H1 (cell line): ENCODE results near the gene RBM4. TPM values are rescaled to one million over a fixed set of nuclear protein-coding genes. Genes with fewer than 3 reads are reported as not detected.

Experiments used
- CTCF ChIA-PET: fragments of 300-600 bp; sonication (Branson Sonifier 250); formaldehyde crosslinking; loops from one replicate; lab custom pipeline; 2021; ENCODE audit not compliant: partially characterized antibody; lab: Charles Lee
- POLR2A ChIA-PET: fragments of 300-600 bp; sonication (Branson Sonifier 250); formaldehyde crosslinking; loops from one replicate; lab custom pipeline; 2021; ENCODE audit warnings: inconsistent platforms; ENCODE audit not compliant: partially characterized antibody; lab: Charles Lee
- DNase-seq, 2 experiments: peaks; one replicate each; pipeline versions ENCODE4 v3.0.0 to v3.0.0-alpha.2; 2010 to 2022; ENCODE audit warnings: low spot score in 2 of 2, low read depth in 1 of 2, mixed read lengths in 1 of 2
- FAIRE-seq: peaks from 2 replicates; lab custom pipeline; 2011; peaks lifted over from hg19 to GRCh38; lab: Jason Lieb, UNC
- H2AFZ ChIP-seq: 2 replicates; pipeline ENCODE4 v1.8.1; 2012; ENCODE audit warnings: low read length, inconsistent platforms
- H2AK5ac ChIP-seq: 2 replicates; pipeline ENCODE4 v1.6.1; 2013; ENCODE audit warnings: low read depth, low read length
- H2BK120ac ChIP-seq: replicated peaks from 2 replicates; pipeline ENCODE3; 2013; ENCODE audit warnings: low read depth, low read length, inconsistent platforms
- H2BK12ac ChIP-seq: 2 replicates; pipeline ENCODE4 v1.6.1; 2013; ENCODE audit warnings: low read depth, low read length
- H2BK15ac ChIP-seq: 2 replicates; pipeline ENCODE4 v1.6.1; 2013; ENCODE audit warnings: low read length
- H2BK20ac ChIP-seq: 2 replicates; pipeline ENCODE4 v1.6.1; 2013; ENCODE audit warnings: low read length
- H2BK5ac ChIP-seq: 2 replicates; pipeline ENCODE4 v1.6.1; 2013; ENCODE audit warnings: low read depth, low read length
- H3K14ac ChIP-seq: 2 replicates; pipeline ENCODE4 v1.6.1; 2013; ENCODE audit warnings: inconsistent platforms; ENCODE audit not compliant: insufficient read length
- H3K18ac ChIP-seq: 2 replicates; pipeline ENCODE4 v1.6.1; 2013; ENCODE audit warnings: low read length; ENCODE audit errors: extremely low read depth
- H3K23ac ChIP-seq: 2 replicates; pipeline ENCODE4 v1.6.1; 2013; ENCODE audit warnings: inconsistent platforms; ENCODE audit not compliant: insufficient read length
- H3K23me2 ChIP-seq: 2 replicates; pipeline ENCODE4 v1.6.1; 2013; ENCODE audit warnings: low read depth, low read length
- H3K27ac ChIP-seq: 2 replicates; pipeline ENCODE4 v1.6.1; 2011; ENCODE audit warnings: low read depth, low read length, inconsistent platforms
- H3K27me3 ChIP-seq, 4 experiments: replicated peaks in 1 of 4; 1 replicate in 1 of 4; 2 replicates in 3 of 4; pipeline versions ENCODE4 v1.6.1 to v1.8.1; 2011 to 2013; ENCODE audit warnings: low read length in 3 of 4, mild to moderate bottlenecking in 3 of 4, inconsistent platforms in 2 of 4, mixed read lengths in 2 of 4, moderate library complexity in 1 of 4; ENCODE audit not compliant: control insufficient read depth in 3 of 4, insufficient read depth in 3 of 4; ENCODE audit errors: extremely low read depth in 1 of 4
- H3K36me3 ChIP-seq, 4 experiments: 2 replicates each; pipeline versions ENCODE4 v1.6.1 to v1.8.1; 2011 to 2013; ENCODE audit warnings: mild to moderate bottlenecking in 4 of 4, low read length in 3 of 4, moderate library complexity in 2 of 4, control low read depth in 1 of 4, inconsistent platforms in 1 of 4; ENCODE audit not compliant: insufficient read depth in 4 of 4, control insufficient read depth in 2 of 4
- H3K4ac ChIP-seq: replicated peaks from 2 replicates; pipeline ENCODE3; 2013; ENCODE audit warnings: low read length, low read depth, mixed read lengths, inconsistent platforms; ENCODE audit not compliant: insufficient read length
- H3K4me1 ChIP-seq, 4 experiments: replicated peaks in 1 of 4; 1 replicate in 1 of 4; 2 replicates in 3 of 4; pipeline versions ENCODE4 v1.6.1 to v1.8.1; 2011 to 2013; ENCODE audit warnings: low read length in 3 of 4, inconsistent platforms in 2 of 4, mixed read lengths in 1 of 4; ENCODE audit not compliant: insufficient read depth in 4 of 4, control insufficient read depth in 3 of 4
- H3K4me2 ChIP-seq, 2 experiments: 2 replicates each; pipeline versions ENCODE4 v1.6.1 to v1.8.1; 2011 to 2013; ENCODE audit warnings: low read depth in 2 of 2, low read length in 2 of 2, control low read depth in 1 of 2, inconsistent platforms in 1 of 2, mild to moderate bottlenecking in 1 of 2; ENCODE audit not compliant: insufficient read depth in 1 of 2
- H3K4me3 ChIP-seq, 4 experiments: fragments of 200-600, 300-600 bp in 1 of 4; sonication (generic), shearing (Covaris generic), sonication (Bioruptor Twin) in 1 of 4; 2 replicates each; pipeline versions ENCODE4 v1.5.1 to v1.8.1; 2011 to 2016; ENCODE audit warnings: low read length in 4 of 4, low read depth in 3 of 4, control low read depth in 2 of 4, inconsistent platforms in 2 of 4, mild to moderate bottlenecking in 2 of 4, mixed read lengths in 1 of 4, moderate library complexity in 1 of 4; ENCODE audit not compliant: insufficient read depth in 2 of 4; ENCODE audit errors: extremely low read depth in 1 of 4
- H3K56ac ChIP-seq: replicated peaks from 2 replicates; pipeline ENCODE3; 2013; ENCODE audit warnings: low read depth, mild to moderate bottlenecking, mixed read lengths, low read length, inconsistent platforms; ENCODE audit not compliant: insufficient read length
- H3K79me1 ChIP-seq: 2 replicates; pipeline ENCODE4 v1.6.1; 2013; ENCODE audit warnings: low read depth, low read length, control low read depth
- H3K79me2 ChIP-seq, 2 experiments: 2 replicates each; pipeline versions ENCODE4 v1.6.1 to v1.8.1; 2012 to 2013; ENCODE audit warnings: low read length in 2 of 2, mild to moderate bottlenecking in 2 of 2, inconsistent platforms in 1 of 2; ENCODE audit not compliant: insufficient read depth in 2 of 2, control insufficient read depth in 1 of 2
- H3K9ac ChIP-seq, 4 experiments: replicated peaks in 1 of 4; 1 replicate in 1 of 4; 2 replicates in 3 of 4; pipeline versions ENCODE4 v1.6.1 to v1.8.1; 2011 to 2013; ENCODE audit warnings: low read depth in 3 of 4, low read length in 3 of 4, control low read depth in 2 of 4, mild to moderate bottlenecking in 2 of 4, moderate library complexity in 2 of 4, inconsistent platforms in 1 of 4; ENCODE audit errors: extremely low read depth in 1 of 4
- H3K9me3 ChIP-seq, 2 experiments: 2 replicates each; pipeline versions ENCODE4 v1.6.1 to v1.8.1; 2012 to 2013; ENCODE audit warnings: mild to moderate bottlenecking in 2 of 2, moderate library complexity in 2 of 2, control low read depth in 1 of 2, inconsistent platforms in 1 of 2, low read depth in 1 of 2, low read length in 1 of 2, mixed read lengths in 1 of 2; ENCODE audit not compliant: insufficient read depth in 2 of 2
- H4K20me1 ChIP-seq, 2 experiments: replicated peaks in 1 of 2; 2 replicates each; pipeline versions ENCODE3 to v1.8.1; 2011 to 2013; ENCODE audit warnings: inconsistent platforms in 2 of 2, low read length in 2 of 2, mild to moderate bottlenecking in 1 of 2; ENCODE audit not compliant: insufficient read depth in 2 of 2, control insufficient read depth in 1 of 2
- H4K5ac ChIP-seq: 2 replicates; pipeline ENCODE4 v1.6.1; 2013; ENCODE audit warnings: low read length, low read depth, mixed read lengths, inconsistent platforms; ENCODE audit not compliant: insufficient read length
- H4K8ac ChIP-seq: 2 replicates; pipeline ENCODE4 v1.8.0; 2013; ENCODE audit warnings: mild to moderate bottlenecking, moderate library complexity, low read length, inconsistent platforms; ENCODE audit not compliant: insufficient read depth; ENCODE audit errors: extremely low read depth
- H4K91ac ChIP-seq: replicated peaks from 2 replicates; pipeline ENCODE3; 2013; ENCODE audit warnings: low read length, mixed read lengths, inconsistent platforms; ENCODE audit not compliant: insufficient read length
- BRCA1 ChIP-seq: IDR thresholded peaks from 2 replicates; pipeline ENCODE4 v1.6.1; 2012; ENCODE audit warnings: low read depth, low read length, improper control_type of control experiment
- MAFK ChIP-seq: IDR thresholded peaks from 2 replicates; pipeline ENCODE4 v1.6.1; 2012; ENCODE audit warnings: low read depth, mild to moderate bottlenecking, improper control_type of control experiment, low read length
- RFX5 ChIP-seq: IDR thresholded peaks from 2 replicates; pipeline ENCODE4 v1.6.1; 2011; ENCODE audit warnings: low read depth, low read length, improper control_type of control experiment, borderline replicate concordance
- RXRA ChIP-seq: IDR thresholded peaks from 2 replicates; pipeline ENCODE4 v1.6.1; 2011; ENCODE audit warnings: low read depth, mild to moderate bottlenecking, low read length, moderate library complexity; ENCODE audit not compliant: insufficient read depth
- SAP30 ChIP-seq: fragments of 300-600 bp; sonication (generic); IDR thresholded peaks from 2 replicates; pipeline ENCODE4 v1.7.1; 2012; ENCODE audit warnings: low read length, moderate library complexity, mild to moderate bottlenecking, inconsistent platforms; ENCODE audit not compliant: insufficient read depth, insufficient replicate concordance
- WGBS, 2 experiments: shearing (Covaris generic) in 1 of 2; methylation state at CpG; one replicate each; pipeline versions ENCODE4 v1.1.6 to v1.1.7; 2013 to 2015; ENCODE audit warnings: low lambda C conversion rate in 2 of 2, mixed read lengths in 2 of 2, inconsistent platforms in 1 of 2, low coverage in 1 of 2, missing lambda C conversion rate in 1 of 2; ENCODE audit not compliant: insufficient replicate concordance in 2 of 2, insufficient coverage in 1 of 2, insufficient read length in 1 of 2; ENCODE audit errors: extremely low coverage in 1 of 2, missing lambda C conversion rate in 1 of 2; 5-methylcytosine and 5-hydroxymethylcytosine counted together
- polyA plus RNA-seq, 7 experiments: library from polyadenylated mRNA; depleted of rRNA in 3 of 7; stranded (reverse) in 5 of 7; unstranded in 2 of 7; fragments of >200 nt in 5 of 7; fragments of 200-250 nt in 2 of 7; gene quantifications; 1 replicate in 5 of 7; 2 replicates in 1 of 7; 4 replicates in 1 of 7; pipeline versions ENCODE4 v1.2.1 to v1.2.3, GENCODE V29; 2011 to 2013; ENCODE audit warnings: missing spikeins in 2 of 7, mixed read lengths in 2 of 7
- total RNA-seq: library from RNA; stranded (reverse); fragmentation: NEBNext Ultra II Directional; extraction: Animal tissue kit (Norgen Biotek cat#: 25700); gene quantifications from 2 replicates; pipeline ENCODE4 v1.2.1, GENCODE V29; 2021

The RBM4 gene
- total and polyA plus RNA-seq, 2 of the 8 experiments (the other 6 are each of a cell fraction or from before 2014, with no cell fraction given) = 192 to 330 TPM

GRCh38 chr11:66624450-66624849 is 14.1 kb upstream of the RBM4 start:
- Histone ChIP-seq H3K4me1 (peaks cover 0 to 3% (median 2%) of the 10 kb centered on the region in 4 experiments; a peak in 3 of 7 replicates), H4K20me1 (peaks cover 62 to 65% of the 10 kb centered on the region in 2 experiments), H3K79me2 (peaks cover 74 to 99% of the 10 kb centered on the region in 2 experiments), H3K23ac (no peak overlapping the region), H2AK5ac (no peak overlapping the region), H3K4me3 (no peak overlapping the region), H3K27me3 (no peaks in the 10 kb centered on the region), H2AFZ (no peak overlapping the region), H3K79me1 (peaks cover 27% of the 10 kb centered on the region), H2BK120ac (no peak overlapping the region), H4K8ac (peak overlapping the region; percentile 37; the same call in 1 of the 2 replicates), H3K36me3 (peaks cover 44 to 87% (median 74%) of the 10 kb centered on the region in 4 experiments), H3K27ac (no peak overlapping the region), H3K56ac (no peak overlapping the region), H3K4ac (no peak overlapping the region), H3K23me2 (no peaks in the 10 kb centered on the region), H3K9ac (no peak overlapping the region), H2BK20ac (no peak overlapping the region), H4K91ac (no peak overlapping the region), H3K14ac (no peak overlapping the region), H3K9me3 (no peaks in the 10 kb centered on the region), H3K4me2 (no peak overlapping the region), H4K5ac (no peak overlapping the region), H2BK12ac (no peak overlapping the region), H2BK5ac (no peak overlapping the region), H3K18ac (no peak overlapping the region), H2BK15ac (no peak overlapping the region)
- CTCF ChIA-PET = interaction anchor here (0.6 to 1.4 kb wide), 4 partner anchors 43 to 983 kb away, joined by 3 to 5 read pairs (median 4); no protein-coding TSS in a partner anchor
- WGBS, 2 experiments = 95% methylated on average over 16 of the region's 16 CpGs; no CpG with 5 or more reads in 1 of the 2 experiments
- FAIRE-seq (no peak), DNase-seq (no peak)
- POLR2A ChIA-PET = interaction anchor here (0.9 to 66.2 kb wide), 6 partner anchors 4 to 59 kb away, joined by 3 to 2165 read pairs (median 4); partner anchors contain the start of genes CCDC87, CCS, RBM14 and RBM4
- TF ChIP-seq SAP30 (no peak), MAFK (no peak), RXRA (no peak), RFX5 (no peak), BRCA1 (no peak)
